ENCODE measurements around the gene LGALS9B. TPM values are rescaled to one million over a fixed set of nuclear protein-coding genes. Genes with fewer than 3 reads are reported as not detected.
"Not testable (repeated sequence)": the region's sequence is repeated elsewhere in the genome, so short reads cannot be mapped to it uniquely, and the experiment has no call there.

LGALS9B gene
- total and polyA plus RNA-seq, 5 donors: 0.23 TPM; not detected in 4

DNA sequence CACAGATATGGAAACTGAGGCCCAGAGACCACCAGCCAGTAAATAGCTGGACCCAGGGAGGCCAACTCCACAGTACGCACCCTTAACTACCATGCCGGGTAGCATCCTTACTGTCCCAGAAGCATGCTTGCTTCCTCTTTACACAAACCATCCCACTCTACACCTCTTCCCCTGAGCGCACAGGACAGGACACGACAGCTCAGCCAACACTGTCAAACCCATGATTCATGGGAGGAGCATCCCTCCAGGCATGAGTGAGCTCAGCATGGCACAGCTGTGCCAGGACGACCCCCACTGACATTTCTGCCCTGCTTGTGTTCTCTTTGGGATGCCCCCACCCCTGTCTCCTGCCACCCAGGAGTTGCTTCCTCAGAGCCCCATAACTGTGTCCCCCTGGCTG lies 340 bp downstream of the LGALS9B start:
- H3K27ac ChIP-seq (ENCODE audit: low read length); H3K4me1 ChIP-seq (ENCODE audit: control insufficient read depth, insufficient read depth, low read length); H3K27me3 ChIP-seq (ENCODE audit: control insufficient read depth, insufficient read depth); H3K4me3 ChIP-seq (ENCODE audit: low read length); intact Hi-C loops (cut with DNase I); ATAC-seq; H3K9me3 ChIP-seq (ENCODE audit: control insufficient read depth, low read length); DNase-seq: not testable (repeated sequence)
- WGBS: 64% methylated on average over 3 of the region's 5 CpGs

DNA sequence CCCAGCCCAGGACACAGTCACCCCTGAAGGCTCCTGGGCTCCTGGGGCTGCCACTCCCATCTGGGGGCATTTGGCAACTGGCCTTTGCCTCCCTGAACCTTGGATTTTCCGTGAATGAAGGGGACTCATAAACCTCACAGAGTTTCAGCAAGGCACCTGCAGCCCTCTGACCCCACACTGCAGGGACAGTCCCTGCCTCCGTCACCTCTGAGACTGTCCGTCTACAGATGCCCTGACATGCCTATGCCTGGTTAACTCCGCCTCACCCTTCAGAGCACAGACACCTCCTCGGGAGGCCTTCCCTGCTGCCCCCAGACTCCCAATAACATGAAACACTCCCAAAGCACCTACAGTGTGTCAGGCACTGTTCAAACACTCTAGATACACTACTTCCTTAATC lies 786 bp downstream of the LGALS9B start:
- 88% methylated on average over 2 of the region's 5 CpGs for WGBS
- H3K27ac ChIP-seq (ENCODE audit: low read length); intact Hi-C loops (cut with DNase I); H3K4me1 ChIP-seq (ENCODE audit: control insufficient read depth, insufficient read depth, low read length); H3K9me3 ChIP-seq (ENCODE audit: control insufficient read depth, low read length); H3K4me3 ChIP-seq (ENCODE audit: low read length); H3K27me3 ChIP-seq (ENCODE audit: control insufficient read depth, insufficient read depth); DNase-seq: not testable (repeated sequence)
- peak in 1 of 2 donors; percentile 22 for ATAC-seq

DNA sequence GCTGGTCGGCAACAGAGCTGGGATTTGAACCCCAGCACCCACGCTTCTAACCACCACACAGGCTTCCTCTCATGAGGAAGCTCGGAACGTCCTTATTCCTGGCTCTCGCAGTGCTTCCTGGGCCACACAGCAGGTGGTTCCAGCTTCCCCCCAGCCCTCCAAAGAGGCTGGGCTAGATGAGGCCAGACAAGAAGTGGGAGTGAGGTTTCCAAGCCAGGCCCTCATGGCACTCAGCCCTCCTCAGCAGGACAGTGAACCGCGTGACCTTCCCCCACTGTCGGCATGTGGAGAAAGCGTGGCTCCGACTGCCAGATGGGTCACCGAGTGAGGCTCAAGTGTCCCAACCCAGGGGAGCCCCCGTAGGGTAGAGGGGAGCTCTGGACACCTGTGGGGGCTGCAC lies 1.8 kb downstream of the LGALS9B start:
- H3K4me1 ChIP-seq (ENCODE audit: control insufficient read depth, insufficient read depth, low read length); H3K9me3 ChIP-seq (ENCODE audit: control insufficient read depth, low read length); DNase-seq; H3K27me3 ChIP-seq (ENCODE audit: control insufficient read depth, insufficient read depth); H3K4me3 ChIP-seq (ENCODE audit: low read length); H3K27ac ChIP-seq (ENCODE audit: low read length); intact Hi-C loops (cut with DNase I): not testable (repeated sequence)
- ATAC-seq: peak; percentile 54 to 71
- 42% methylated on average over 7 of the region's 12 CpGs for WGBS

DNA sequence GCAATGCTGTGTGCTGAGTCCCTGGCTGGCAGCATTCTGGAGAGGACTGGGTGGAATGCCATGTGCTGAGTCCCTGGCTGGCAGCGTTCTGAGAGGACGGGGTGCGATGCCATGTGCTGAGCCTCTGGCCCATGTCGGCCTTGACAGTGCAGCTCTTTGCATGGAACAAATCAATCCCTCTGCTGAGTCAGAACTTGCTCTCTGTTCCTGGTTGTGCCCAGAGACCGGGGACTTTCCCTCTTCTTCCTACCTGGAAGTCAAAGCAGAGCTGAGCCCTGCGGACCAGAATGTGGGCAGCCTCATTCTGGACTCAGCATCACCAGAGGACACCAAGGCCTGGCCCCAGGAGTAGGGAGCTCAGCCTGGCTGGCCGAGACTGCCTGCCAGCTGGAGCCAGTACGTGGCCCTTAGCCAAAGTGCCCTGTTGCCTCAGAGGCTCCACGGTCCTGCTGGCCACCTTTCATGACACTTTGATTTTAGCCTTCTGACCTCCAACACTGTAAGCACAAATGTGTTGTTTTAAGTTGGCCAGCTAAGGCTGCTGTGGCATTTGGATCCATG lies 2.4 kb downstream of the LGALS9B start:
- H3K4me1 ChIP-seq (ENCODE audit: control insufficient read depth, insufficient read depth, low read length); H3K27ac ChIP-seq (ENCODE audit: low read length); H3K27me3 ChIP-seq (ENCODE audit: control insufficient read depth, insufficient read depth); DNase-seq; H3K9me3 ChIP-seq (ENCODE audit: control insufficient read depth, low read length); H3K4me3 ChIP-seq (ENCODE audit: low read length); intact Hi-C loops (cut with DNase I): not testable (repeated sequence)
- WGBS: 90% methylated on average over 5 of the region's 9 CpGs
- peak in 1 of 2 donors; percentile 22 for ATAC-seq

DNA sequence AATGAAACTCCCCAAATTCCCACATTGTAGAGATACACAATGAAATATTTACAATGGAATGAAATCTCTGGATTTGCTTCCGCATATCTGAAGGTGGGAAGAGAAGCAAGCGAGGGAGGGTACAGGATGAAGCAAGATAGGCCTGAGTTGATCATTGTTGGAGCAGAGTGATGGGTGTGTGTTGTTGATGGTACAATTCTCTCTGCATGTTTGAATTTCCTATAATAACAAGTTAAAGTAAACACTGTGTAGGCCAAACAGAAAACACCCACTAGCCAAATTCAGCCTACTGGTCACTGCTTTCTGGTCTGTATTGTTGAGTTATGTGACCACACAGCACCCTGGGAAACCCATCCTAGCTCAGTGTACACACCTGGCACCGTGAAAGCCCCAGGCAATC lies 5.2 kb downstream of the LGALS9B start:
- H3K9me3 ChIP-seq (ENCODE audit: control insufficient read depth, low read length); DNase-seq; intact Hi-C loops (cut with DNase I); H3K4me3 ChIP-seq (ENCODE audit: low read length); H3K27me3 ChIP-seq (ENCODE audit: control insufficient read depth, insufficient read depth); H3K27ac ChIP-seq (ENCODE audit: low read length); H3K4me1 ChIP-seq (ENCODE audit: control insufficient read depth, insufficient read depth, low read length); ATAC-seq: not testable (repeated sequence)
- no CpG with 5 or more reads among the region's 3 CpGs for WGBS

DNA sequence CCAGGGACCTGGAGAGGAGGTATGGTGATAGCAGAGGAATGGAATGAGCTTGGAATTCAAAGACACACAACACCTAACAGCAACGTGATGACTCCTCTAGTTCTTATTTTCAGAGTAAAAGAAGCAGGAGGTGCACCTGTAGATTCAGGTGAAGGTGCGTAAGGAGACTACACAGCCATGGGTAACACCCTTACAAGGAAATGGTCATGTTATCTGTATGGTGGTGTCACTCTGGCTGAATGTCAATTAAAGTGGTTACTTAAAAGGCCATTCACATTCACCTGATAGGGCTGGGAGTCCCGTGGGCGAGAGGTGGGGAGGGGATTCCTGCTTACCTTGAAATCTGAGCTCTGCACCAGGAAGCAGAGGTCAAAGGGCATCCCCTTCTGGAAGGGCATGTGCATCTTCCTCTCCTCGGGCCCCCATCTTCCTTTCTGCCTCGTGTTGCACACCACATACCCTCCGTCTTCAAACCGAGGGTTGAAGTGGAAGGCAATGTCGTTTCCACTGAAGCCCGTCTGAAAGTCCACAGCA lies 9.4 kb downstream of the LGALS9B start:
- H3K4me1 ChIP-seq (ENCODE audit: control insufficient read depth, insufficient read depth, low read length); H3K27me3 ChIP-seq (ENCODE audit: control insufficient read depth, insufficient read depth); intact Hi-C loops (cut with DNase I); DNase-seq; H3K4me3 ChIP-seq (ENCODE audit: low read length); ATAC-seq; H3K27ac ChIP-seq (ENCODE audit: low read length); H3K9me3 ChIP-seq (ENCODE audit: control insufficient read depth, low read length): not testable (repeated sequence)
- 74% methylated on average over 5 of the region's 10 CpGs for WGBS

DNA sequence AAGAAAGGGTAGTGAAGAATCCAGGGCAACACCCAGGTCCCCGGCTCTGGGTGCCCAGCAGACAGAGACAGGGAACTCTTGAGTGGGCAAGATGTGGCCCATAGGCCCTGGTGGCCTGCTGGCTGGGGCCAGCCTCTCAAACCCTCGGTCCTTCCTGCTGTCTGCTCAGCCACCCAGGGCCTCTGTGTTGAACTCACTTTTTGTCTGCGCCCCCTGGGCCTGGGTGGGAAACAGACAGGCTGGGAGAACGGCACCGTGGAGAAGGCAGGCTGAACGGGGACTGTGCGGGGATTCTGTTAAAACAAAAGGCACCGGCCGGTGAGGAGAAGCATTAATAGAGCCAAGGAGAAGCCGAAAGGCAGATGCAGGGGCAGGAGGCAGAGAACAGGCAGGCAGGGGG lies 12.2 kb downstream of the LGALS9B start:
- ATAC-seq; DNase-seq; H3K27me3 ChIP-seq (ENCODE audit: control insufficient read depth, insufficient read depth); H3K4me1 ChIP-seq (ENCODE audit: control insufficient read depth, insufficient read depth, low read length); intact Hi-C loops (cut with DNase I); H3K9me3 ChIP-seq (ENCODE audit: control insufficient read depth, low read length); H3K27ac ChIP-seq (ENCODE audit: low read length); H3K4me3 ChIP-seq (ENCODE audit: low read length): not testable (repeated sequence)
- WGBS: no CpG with 5 or more reads among the region's 10 CpGs

DNA sequence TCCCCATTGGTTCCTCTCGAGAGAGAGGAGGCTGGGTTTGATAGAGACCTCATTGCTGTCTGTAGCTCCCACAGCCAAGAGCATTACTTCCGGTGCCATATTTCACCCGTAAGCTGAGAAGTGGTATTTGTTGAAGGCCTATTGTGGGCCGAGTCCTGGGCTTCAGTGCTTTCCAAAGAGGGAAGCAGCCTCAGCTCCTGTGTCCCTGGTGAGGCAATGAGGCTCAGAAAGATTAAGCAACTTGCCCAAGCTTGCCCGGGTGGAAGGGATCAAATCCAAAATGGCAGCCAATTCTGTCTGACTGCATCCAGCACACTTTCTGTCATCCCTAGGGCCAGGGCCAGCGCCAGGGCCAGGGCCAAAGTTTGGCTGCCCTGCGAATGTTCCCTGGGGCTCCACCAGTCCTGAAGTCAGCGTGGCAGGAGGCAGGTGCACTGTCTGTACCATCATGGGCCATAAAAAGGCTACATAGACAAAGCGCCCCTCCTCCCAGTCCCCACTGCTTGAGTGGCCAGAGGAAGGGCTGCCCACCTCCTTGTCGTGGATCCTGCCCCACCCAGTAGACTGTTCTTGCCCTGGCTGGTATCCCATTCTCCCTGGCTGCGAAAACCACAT lies 13.4 kb downstream of the LGALS9B start:
- H3K27ac ChIP-seq (ENCODE audit: low read length); intact Hi-C loops (cut with DNase I); H3K9me3 ChIP-seq (ENCODE audit: control insufficient read depth, low read length); DNase-seq; H3K27me3 ChIP-seq (ENCODE audit: control insufficient read depth, insufficient read depth); H3K4me3 ChIP-seq (ENCODE audit: low read length); ATAC-seq; H3K4me1 ChIP-seq (ENCODE audit: control insufficient read depth, insufficient read depth, low read length): not testable (repeated sequence)
- 76% methylated on average over 3 of the region's 11 CpGs for WGBS

DNA sequence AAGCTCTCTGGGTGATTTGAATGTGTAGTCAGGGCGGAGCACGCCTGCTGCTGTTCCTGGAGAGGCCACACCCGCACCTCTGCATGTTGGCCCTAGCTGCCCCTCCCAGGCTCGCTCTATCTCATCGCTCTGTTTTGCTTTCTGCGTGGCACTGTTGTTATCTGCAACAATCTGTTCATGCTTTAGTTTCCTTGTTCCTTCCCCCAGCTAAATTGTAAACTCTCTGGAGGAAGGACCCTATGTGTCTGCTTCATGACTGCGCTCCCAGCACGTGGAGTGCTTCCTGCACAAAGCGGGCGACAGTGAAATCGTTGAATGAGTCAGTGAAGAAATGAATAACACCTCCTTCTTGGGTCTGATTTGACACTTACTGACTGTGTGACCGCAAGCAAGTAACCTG lies 16.5 kb downstream of the LGALS9B start:
- H3K4me1 ChIP-seq (ENCODE audit: control insufficient read depth, insufficient read depth, low read length); intact Hi-C loops (cut with DNase I); H3K27me3 ChIP-seq (ENCODE audit: control insufficient read depth, insufficient read depth); H3K27ac ChIP-seq (ENCODE audit: low read length); H3K9me3 ChIP-seq (ENCODE audit: control insufficient read depth, low read length); H3K4me3 ChIP-seq (ENCODE audit: low read length); DNase-seq: not testable (repeated sequence)
- 65% methylated on average over 10 of the region's 12 CpGs for WGBS
- peak in 1 of 2 donors; percentile 35 for ATAC-seq

DNA sequence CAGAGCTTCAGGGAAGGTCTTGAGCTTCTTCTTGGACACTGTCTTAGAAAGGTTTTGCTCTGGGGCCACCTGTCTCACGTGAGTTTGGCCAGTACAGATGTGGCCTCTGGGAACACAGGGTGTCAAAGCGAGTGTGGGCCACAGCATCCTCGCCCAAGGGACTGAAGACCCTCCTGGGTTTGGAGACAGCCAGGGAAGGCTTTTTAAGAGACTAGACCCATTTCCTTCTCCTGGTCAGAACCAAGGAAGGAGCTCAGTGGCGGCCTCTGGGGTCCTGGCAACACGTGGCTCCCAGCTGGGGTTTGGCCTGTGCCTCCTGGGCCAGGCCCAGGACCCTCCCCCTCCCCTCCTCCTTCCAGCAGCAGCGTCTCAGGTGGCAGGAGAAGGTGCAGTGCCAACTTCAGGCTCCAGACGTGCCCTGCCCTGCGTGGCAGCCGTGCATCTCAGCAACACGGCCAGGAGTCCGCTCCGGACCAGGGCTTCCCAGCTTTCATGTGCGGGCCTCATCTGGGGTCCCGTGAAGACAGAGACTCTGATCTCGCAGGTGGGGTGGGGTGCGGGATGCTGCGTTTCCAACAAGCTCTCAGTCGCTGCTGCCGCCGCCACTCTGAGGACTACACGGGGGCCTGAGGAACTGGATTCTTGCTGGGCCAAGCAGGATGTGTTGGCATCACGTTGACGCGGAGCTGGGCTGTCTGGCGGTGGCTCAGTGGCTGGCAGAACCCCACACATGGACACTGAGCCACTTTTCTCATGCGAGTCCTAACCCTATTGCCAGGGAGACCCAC lies 19.6 kb downstream of the LGALS9B start:
- DNase-seq; H3K27ac ChIP-seq (ENCODE audit: low read length); H3K4me3 ChIP-seq (ENCODE audit: low read length); H3K27me3 ChIP-seq (ENCODE audit: control insufficient read depth, insufficient read depth); H3K9me3 ChIP-seq (ENCODE audit: control insufficient read depth, low read length); H3K4me1 ChIP-seq (ENCODE audit: control insufficient read depth, insufficient read depth, low read length); intact Hi-C loops (cut with DNase I): not testable (repeated sequence)
- 89% methylated on average over 26 of the region's 26 CpGs for WGBS
- peak in 1 of 2 donors; percentile 10 for ATAC-seq

DNA sequence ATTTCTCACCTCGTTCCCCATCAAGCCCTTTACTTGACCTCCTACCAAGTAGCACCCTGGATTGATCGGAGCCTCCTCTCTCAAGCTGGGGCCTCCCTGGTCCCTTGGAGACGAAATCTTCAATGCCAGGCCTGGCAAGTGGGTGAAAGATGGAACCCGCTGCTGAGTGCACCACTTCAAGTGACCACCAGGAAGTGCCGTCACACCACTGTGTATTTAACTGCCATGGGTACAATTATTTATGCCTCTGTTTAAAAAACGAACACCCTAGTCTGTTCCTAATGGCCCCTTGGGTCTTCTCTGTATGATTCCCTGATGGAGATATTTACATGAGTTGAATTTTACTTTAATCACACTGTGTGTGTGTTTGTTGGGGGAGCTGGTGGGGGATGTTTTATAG lies 20.4 kb downstream of the LGALS9B start:
- H3K27ac ChIP-seq (ENCODE audit: low read length); ATAC-seq; H3K4me1 ChIP-seq (ENCODE audit: control insufficient read depth, insufficient read depth, low read length); DNase-seq; intact Hi-C loops (cut with DNase I); H3K27me3 ChIP-seq (ENCODE audit: control insufficient read depth, insufficient read depth); H3K9me3 ChIP-seq (ENCODE audit: control insufficient read depth, low read length); H3K4me3 ChIP-seq (ENCODE audit: low read length): not testable (repeated sequence)
- WGBS: 64% methylated on average over 6 of the region's 6 CpGs
